Measurements from ENCODE around the gene CS. TPM values are rescaled to one million over a fixed set of nuclear protein-coding genes. Genes with fewer than 3 reads are reported as not detected.
A peak's percentile ranks its signal among the peaks of the same experiment; 100 is the strongest.
"Not testable (repeated sequence)": the region's sequence is repeated elsewhere in the genome, so short reads cannot be mapped to it uniquely, and the experiment has no call there.

CS gene
- total RNA-seq, 1 donor from 2014 or later: 302 TPM

DNA sequence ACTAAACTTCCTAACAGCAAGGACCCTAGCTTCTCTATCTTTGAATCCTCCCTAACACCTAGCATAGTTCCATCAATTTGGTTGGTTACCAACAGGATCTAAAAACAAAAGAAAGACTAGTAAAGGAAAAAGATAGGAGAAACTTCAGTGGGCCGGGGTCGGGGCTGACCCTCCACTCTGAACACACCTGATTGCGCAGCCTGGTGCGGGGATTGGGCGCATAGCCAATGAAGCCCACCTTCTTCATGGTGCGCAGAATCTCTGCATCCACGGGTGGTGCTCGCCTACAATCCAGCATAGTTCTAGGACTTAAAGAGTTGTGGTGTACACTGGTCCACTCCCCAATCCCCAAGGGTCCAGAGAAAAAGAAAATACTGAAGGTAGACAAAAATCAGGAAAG lies 26.0 kb upstream of the CS start:
- TF ChIP-seq, protein P1, sequence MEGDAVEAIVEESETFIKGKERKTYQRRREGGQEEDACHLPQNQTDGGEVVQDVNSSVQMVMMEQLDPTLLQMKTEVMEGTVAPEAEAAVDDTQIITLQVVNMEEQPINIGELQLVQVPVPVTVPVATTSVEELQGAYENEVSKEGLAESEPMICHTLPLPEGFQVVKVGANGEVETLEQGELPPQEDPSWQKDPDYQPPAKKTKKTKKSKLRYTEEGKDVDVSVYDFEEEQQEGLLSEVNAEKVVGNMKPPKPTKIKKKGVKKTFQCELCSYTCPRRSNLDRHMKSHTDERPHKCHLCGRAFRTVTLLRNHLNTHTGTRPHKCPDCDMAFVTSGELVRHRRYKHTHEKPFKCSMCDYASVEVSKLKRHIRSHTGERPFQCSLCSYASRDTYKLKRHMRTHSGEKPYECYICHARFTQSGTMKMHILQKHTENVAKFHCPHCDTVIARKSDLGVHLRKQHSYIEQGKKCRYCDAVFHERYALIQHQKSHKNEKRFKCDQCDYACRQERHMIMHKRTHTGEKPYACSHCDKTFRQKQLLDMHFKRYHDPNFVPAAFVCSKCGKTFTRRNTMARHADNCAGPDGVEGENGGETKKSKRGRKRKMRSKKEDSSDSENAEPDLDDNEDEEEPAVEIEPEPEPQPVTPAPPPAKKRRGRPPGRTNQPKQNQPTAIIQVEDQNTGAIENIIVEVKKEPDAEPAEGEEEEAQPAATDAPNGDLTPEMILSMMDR (conservative IDR thresholded peaks at IDR 0.05): no peak
- DNase-seq (ENCODE audit: low read depth, low spot score): no peak
- Mint-ChIP-seq H3K4me1 (no peaks in the 10 kb centered on the region), H3K36me3 (ENCODE audit: low read depth) (peaks cover 3% of the 10 kb centered on the region), H3K27ac (ENCODE audit: unreplicated experiment) (no peak overlapping the region), H3K27me3 (ENCODE audit: low read depth) (no peaks in the 10 kb centered on the region), H3K9me3 (no peaks in the 10 kb centered on the region), H3K4me3 (no peak overlapping the region)

DNA sequence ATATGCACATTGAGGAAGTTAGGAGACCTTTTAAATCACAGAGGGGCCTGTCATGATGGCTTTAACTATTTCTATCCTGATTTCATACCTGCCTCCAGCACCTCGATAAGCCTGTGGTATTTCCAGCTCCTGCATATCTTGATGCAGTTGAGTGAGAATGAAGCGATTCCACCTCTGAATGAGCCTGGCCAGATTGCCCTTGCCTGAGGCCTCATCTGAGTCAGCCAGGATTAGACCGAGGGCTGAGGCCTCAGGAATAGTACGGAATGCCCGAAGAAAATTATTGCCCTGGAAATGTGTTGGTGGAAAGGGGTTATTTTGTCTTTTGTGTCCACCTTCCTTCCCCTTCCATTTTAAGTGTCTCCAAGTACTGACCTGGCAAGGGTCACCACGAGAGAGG lies 24.1 kb upstream of the CS start:
- H3K4me3 Mint-ChIP-seq: no peak overlapping the region
- no peaks in the 10 kb centered on the region for H3K4me1 Mint-ChIP-seq
- H3K9me3 Mint-ChIP-seq: no peaks in the 10 kb centered on the region
- TF ChIP-seq, protein P1 (conservative IDR thresholded peaks at IDR 0.05): no peak
- DNase-seq (ENCODE audit: low read depth, low spot score): no peak
- H3K27me3 Mint-ChIP-seq (ENCODE audit: low read depth): no peaks in the 10 kb centered on the region
- peaks cover 3% of the 10 kb centered on the region for H3K36me3 Mint-ChIP-seq (ENCODE audit: low read depth)
- H3K27ac Mint-ChIP-seq (ENCODE audit: unreplicated experiment): no peak overlapping the region

DNA sequence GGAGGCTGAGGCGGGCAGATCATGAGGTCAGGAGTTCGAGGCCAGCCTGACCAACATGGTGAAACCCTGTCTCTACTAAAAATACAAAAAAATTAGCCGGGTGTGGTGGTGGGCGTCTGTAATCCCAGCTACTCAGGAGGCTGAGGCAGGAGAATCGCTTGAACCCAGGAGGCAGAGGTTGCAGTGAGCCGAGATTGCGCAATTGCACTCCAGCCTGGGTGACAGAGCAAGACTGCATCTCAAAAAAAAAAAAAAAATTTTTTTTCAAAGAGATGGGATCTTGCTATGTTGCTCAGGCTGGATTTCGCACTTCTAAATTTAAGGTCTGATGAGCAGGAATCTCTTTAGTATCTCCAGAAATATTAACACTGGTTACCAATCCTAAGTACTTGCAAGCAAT lies 21.5 kb upstream of the CS start:
- not testable (repeated sequence) for H3K9me3 Mint-ChIP-seq; H3K27me3 Mint-ChIP-seq (ENCODE audit: low read depth); H3K36me3 Mint-ChIP-seq (ENCODE audit: low read depth); H3K27ac Mint-ChIP-seq (ENCODE audit: unreplicated experiment); H3K4me3 Mint-ChIP-seq; DNase-seq (ENCODE audit: low read depth, low spot score); H3K4me1 Mint-ChIP-seq

DNA sequence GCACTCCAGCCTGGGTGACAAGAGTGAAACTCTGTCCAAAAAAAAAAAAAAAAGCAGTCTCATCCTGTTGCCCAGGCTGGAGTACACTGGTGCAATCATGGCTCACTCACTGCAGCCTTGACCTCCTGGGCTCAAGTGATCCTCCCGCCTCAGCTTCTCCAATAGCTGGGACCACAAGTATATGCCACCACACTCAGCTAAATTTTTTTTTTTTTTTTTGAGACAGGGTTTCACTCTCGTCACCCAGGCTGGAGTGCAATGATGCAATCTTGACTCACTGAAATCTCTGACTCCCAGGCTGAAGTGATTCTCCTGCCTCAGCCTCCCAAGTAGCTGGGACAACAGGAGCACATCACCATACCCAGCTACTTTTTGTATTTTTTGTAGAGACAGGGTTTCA lies 20.9 kb upstream of the CS start:
- Mint-ChIP-seq H3K4me1 (peaks cover 7% of the 10 kb centered on the region), H3K9me3 (no peaks in the 10 kb centered on the region), H3K36me3 (ENCODE audit: low read depth) (peaks cover 7% of the 10 kb centered on the region), H3K4me3 (no peak overlapping the region), H3K27me3 (ENCODE audit: low read depth) (peaks cover under 1% of the 10 kb centered on the region), H3K27ac (ENCODE audit: unreplicated experiment) (no peak overlapping the region)
- TF ChIP-seq, protein P1 (conservative IDR thresholded peaks at IDR 0.05): no peak
- DNase-seq (ENCODE audit: low read depth, low spot score): no peak

DNA sequence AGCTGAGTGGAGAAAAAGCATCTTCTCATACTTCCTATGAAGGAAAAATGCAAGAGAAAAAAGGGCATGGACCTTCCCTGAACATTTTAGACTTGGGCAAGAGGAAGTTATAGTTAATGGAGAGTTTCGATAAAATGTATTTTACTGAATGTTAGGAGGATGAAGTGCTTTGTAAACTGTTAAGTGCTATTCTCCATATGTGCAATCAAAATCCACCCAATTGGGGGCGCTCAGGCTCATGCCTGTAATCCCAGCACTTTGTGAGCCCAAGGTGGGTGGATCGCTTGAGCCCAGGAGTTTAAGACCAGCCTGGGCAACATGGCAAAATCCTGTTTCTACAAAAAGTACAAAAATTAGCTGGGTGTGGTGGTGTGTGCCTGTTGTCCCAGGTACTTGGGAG lies 17.5 kb upstream of the CS start:
- Mint-ChIP-seq H3K36me3 (ENCODE audit: low read depth) (peaks cover 7% of the 10 kb centered on the region), H3K4me3 (peak overlapping the region; percentile 61), H3K27me3 (ENCODE audit: low read depth) (peaks cover 3% of the 10 kb centered on the region), H3K9me3 (no peaks in the 10 kb centered on the region), H3K27ac (ENCODE audit: unreplicated experiment) (no peak overlapping the region), H3K4me1 (peaks cover 24% of the 10 kb centered on the region)
- TF ChIP-seq, protein P1 (conservative IDR thresholded peaks at IDR 0.05): no peak
- DNase-seq (ENCODE audit: low read depth, low spot score): no peak

DNA sequence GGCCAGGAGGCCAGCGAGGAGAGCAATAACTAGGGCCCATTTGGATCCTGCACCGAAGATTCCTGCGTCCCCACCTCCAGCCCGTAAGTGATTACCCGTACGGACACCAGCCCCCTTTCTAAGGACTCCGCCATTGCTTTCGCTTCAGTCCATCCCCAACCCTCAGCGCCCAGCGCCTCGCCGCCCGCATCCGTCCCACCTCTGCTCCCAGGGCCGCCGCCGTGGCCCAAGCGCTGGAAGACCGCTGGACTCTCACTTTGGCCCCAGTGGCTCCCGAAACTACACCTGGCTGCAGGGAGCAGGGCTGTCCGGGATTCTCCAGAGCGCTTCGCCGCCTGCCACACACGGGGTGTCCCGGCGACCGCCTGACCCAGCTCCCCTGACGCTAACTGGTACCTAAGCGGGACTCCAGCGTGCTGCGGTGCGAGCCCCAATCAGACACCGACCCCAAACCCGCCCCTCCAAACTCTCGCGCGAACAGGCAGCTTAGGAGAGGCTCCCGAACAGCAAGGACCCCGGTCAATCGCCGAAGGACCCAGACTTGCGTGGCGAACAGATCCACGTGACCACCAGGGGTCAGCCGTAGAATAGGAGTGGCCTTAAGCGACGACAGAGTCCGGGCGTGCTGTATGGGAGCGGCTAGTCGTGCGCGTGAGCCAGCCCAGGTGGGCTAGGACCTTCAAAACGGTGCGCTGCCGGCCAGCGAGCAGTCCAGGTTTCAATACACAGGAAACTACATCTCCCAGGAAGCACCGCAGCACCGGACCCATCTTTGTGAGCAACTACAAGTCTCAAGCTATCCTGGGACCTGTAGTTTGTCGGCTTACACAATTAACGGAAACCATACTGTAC lies 15.7 kb upstream of the CS start, which contains the start of gene CNPY2:
Gene CNPY2, minus strand, starts transcription at position 367 of the 852 bp plus-strand sequence. CDS start 771 bp downstream, outside the sequence.
- H3K36me3 Mint-ChIP-seq (ENCODE audit: low read depth): peaks cover 7% of the 10 kb centered on the region
- H3K27ac Mint-ChIP-seq (ENCODE audit: unreplicated experiment): peak within 1 kb of the TSS; percentile 100
- peak; percentile 89 for DNase-seq (ENCODE audit: low read depth, low spot score)
- H3K4me3 Mint-ChIP-seq: peak within 1 kb of the TSS; percentile 100
- H3K4me1 Mint-ChIP-seq: peaks cover 24% of the 10 kb centered on the region
- TF ChIP-seq, protein P1 (conservative IDR thresholded peaks at IDR 0.05): peak; percentile 46
- no peaks in the 10 kb centered on the region for H3K9me3 Mint-ChIP-seq
- peaks cover 3% of the 10 kb centered on the region for H3K27me3 Mint-ChIP-seq (ENCODE audit: low read depth)

Data from neural crest cell (in vitro differentiated cells).